ENCODE measurements around the gene UBE2QL1. TPM values are rescaled to one million over a fixed set of nuclear protein-coding genes. Genes with fewer than 3 reads are reported as not detected.

UBE2QL1 gene
- total RNA-seq, 2 experiments from 2014 or later = not detected

- Histone ChIP-seq H3K27ac (ENCODE audit: low read depth, low read length, poor library complexity, severe bottlenecking) (no peak overlapping the region), H3K4me1 (ENCODE audit: insufficient read depth, low read length, poor library complexity, severe bottlenecking) (no peaks in the 10 kb centered on the region), H3K36me3 (ENCODE audit: insufficient read depth, low read length) (no peaks in the 10 kb centered on the region), H2AFZ (ENCODE audit: low read length) (no peak overlapping the region), H3K4me3 (ENCODE audit: low read depth, low read length, poor library complexity, severe bottlenecking) (no peak overlapping the region), H3K9me3 (ENCODE audit: low read length) (no peaks in the 10 kb centered on the region), H4K20me1 (ENCODE audit: insufficient read depth, low read length) (no peaks in the 10 kb centered on the region), H3K79me2 (ENCODE audit: insufficient read depth, low read depth, low read length) (no peaks in the 10 kb centered on the region), H3K4me2 (ENCODE audit: low read length) (no peak overlapping the region), H3K9me2 (ENCODE audit: insufficient read depth, low read length) (no peaks in the 10 kb centered on the region)
- no peak for DNase-seq (ENCODE audit: low spot score)
- CTCF ChIA-PET (ENCODE audit: unreplicated experiment) = no interaction called here
- intact Hi-C loops (cut with micrococcal nuclease; ENCODE audit: unreplicated experiment) = no loop called here
- BruUV-seq (replicated peaks) = no TSS peak
- POLR2A ChIA-PET = no interaction called here
- no peak for TF ChIP-seq EZH2phosphoT487 (IDR thresholded peaks at IDR 0.05; ENCODE audit: borderline replicate concordance, low read depth, low read length)
- no peak for TF ChIP-seq CTCF (conservative IDR thresholded peaks at IDR 0.05; ENCODE audit: low read length)
Measured at GRCh38 chr5:6411141-6411540, 37.5 kb upstream of the UBE2QL1 start.

- Histone ChIP-seq H2AFZ (ENCODE audit: low read length) (no peak overlapping the region), H3K36me3 (ENCODE audit: insufficient read depth, low read length) (no peaks in the 10 kb centered on the region), H3K4me1 (ENCODE audit: insufficient read depth, low read length, poor library complexity, severe bottlenecking) (no peaks in the 10 kb centered on the region), H3K4me2 (ENCODE audit: low read length) (no peak overlapping the region), H3K9me2 (ENCODE audit: insufficient read depth, low read length) (no peaks in the 10 kb centered on the region), H3K79me2 (ENCODE audit: insufficient read depth, low read depth, low read length) (no peaks in the 10 kb centered on the region), H3K4me3 (ENCODE audit: low read depth, low read length, poor library complexity, severe bottlenecking) (no peak overlapping the region), H3K9me3 (ENCODE audit: low read length) (no peaks in the 10 kb centered on the region), H4K20me1 (ENCODE audit: insufficient read depth, low read length) (no peaks in the 10 kb centered on the region), H3K27ac (ENCODE audit: low read depth, low read length, poor library complexity, severe bottlenecking) (no peak overlapping the region)
- BruUV-seq (replicated peaks) = no TSS peak
- POLR2A ChIA-PET = interaction anchor here (0.5 kb wide), 1 partner anchor 70 kb away, joined by 3 read pairs; no protein-coding TSS in a partner anchor
- TF ChIP-seq CTCF (conservative IDR thresholded peaks at IDR 0.05; ENCODE audit: low read length) (no peak), EZH2phosphoT487 (IDR thresholded peaks at IDR 0.05; ENCODE audit: borderline replicate concordance, low read depth, low read length) (no peak)
- CTCF ChIA-PET (ENCODE audit: unreplicated experiment) = no interaction called here
- intact Hi-C loops (cut with micrococcal nuclease; ENCODE audit: unreplicated experiment) = no loop called here
- DNase-seq (ENCODE audit: low spot score) = no peak
Measured at GRCh38 chr5:6412811-6413210, 35.8 kb upstream of the UBE2QL1 start.

- ChIA-PET POLR2A (interaction anchor here (0.6 kb wide), 1 partner anchor 46 kb away, joined by 3 read pairs; no protein-coding TSS in a partner anchor), CTCF (ENCODE audit: unreplicated experiment) (no interaction called here)
- Histone ChIP-seq H3K4me2 (ENCODE audit: low read length) (no peak overlapping the region), H3K27ac (ENCODE audit: low read depth, low read length, poor library complexity, severe bottlenecking) (no peak overlapping the region), H3K9me3 (ENCODE audit: low read length) (no peaks in the 10 kb centered on the region), H2AFZ (ENCODE audit: low read length) (no peak overlapping the region), H3K36me3 (ENCODE audit: insufficient read depth, low read length) (no peaks in the 10 kb centered on the region), H3K4me1 (ENCODE audit: insufficient read depth, low read length, poor library complexity, severe bottlenecking) (no peaks in the 10 kb centered on the region), H4K20me1 (ENCODE audit: insufficient read depth, low read length) (no peaks in the 10 kb centered on the region), H3K79me2 (ENCODE audit: insufficient read depth, low read depth, low read length) (no peaks in the 10 kb centered on the region), H3K9me2 (ENCODE audit: insufficient read depth, low read length) (no peaks in the 10 kb centered on the region), H3K4me3 (ENCODE audit: low read depth, low read length, poor library complexity, severe bottlenecking) (no peak overlapping the region)
- BruUV-seq (replicated peaks) = no TSS peak
- no peak for DNase-seq (ENCODE audit: low spot score)
- TF ChIP-seq CTCF (conservative IDR thresholded peaks at IDR 0.05; ENCODE audit: low read length) (no peak), EZH2phosphoT487 (IDR thresholded peaks at IDR 0.05; ENCODE audit: borderline replicate concordance, low read depth, low read length) (no peak)
- intact Hi-C loops (cut with micrococcal nuclease; ENCODE audit: unreplicated experiment) = no loop called here
Measured at GRCh38 chr5:6417657-6418056, 31.0 kb upstream of the UBE2QL1 start.
